ENCODE data around the gene KEL. TPM values are rescaled to one million over a fixed set of nuclear protein-coding genes. Genes with fewer than 3 reads are reported as not detected.

KEL gene
- total and polyA plus RNA-seq, 12 donors, result 0.04 to 1.3 (median 0.37) TPM; not detected in 3

GRCh38 chr7:142916508-142916907 is 45.7 kb downstream of the KEL start:
- 41 to 71% methylated on average over 2 of the region's 2 CpGs for WGBS, 2 donors
- Histone ChIP-seq H3K4me1 (no peaks in the 10 kb centered on the region), H3K27ac (no peak overlapping the region), H3K9me3 (no peaks in the 10 kb centered on the region), H3K27me3 (peaks cover 0 to 21% (median 6%) of the 10 kb centered on the region in 7 donors), H3K36me3 (no peaks in the 10 kb centered on the region), H3K4me3 (no peak overlapping the region)
- TF ChIP-seq CTCF (IDR thresholded peaks at IDR 0.05), result no peak
- intact Hi-C loops (cut with DNase I), result no loop called here
- DNase-seq (no peak), ATAC-seq (no peak)

- Histone ChIP-seq H3K9me3 (no peaks in the 10 kb centered on the region), H3K4me3 (no peak overlapping the region), H3K36me3 (no peaks in the 10 kb centered on the region), H3K27ac (no peak overlapping the region), H3K27me3 (peaks cover 0 to 25% (median 6%) of the 10 kb centered on the region in 7 donors), H3K4me1 (peaks cover 0 to 5% (median 0%) of the 10 kb centered on the region in 9 donors)
- no peak for TF ChIP-seq CTCF (IDR thresholded peaks at IDR 0.05)
- intact Hi-C loops (cut with DNase I), result no loop called here
- ATAC-seq (no peak), DNase-seq (no peak)
- 81 to 88% methylated on average over 8 of the region's 8 CpGs for WGBS, 2 donors
Observed at GRCh38 chr7:142915315-142915714, 46.8 kb downstream of the KEL start.

- TF ChIP-seq CTCF (IDR thresholded peaks at IDR 0.05), result no peak
- H3K27me3 ChIP-seq, result peaks cover 0 to 29% (median 6%) of the 10 kb centered on the region in 7 donors
- DNase-seq (no peak), ATAC-seq (no peak)
- H3K4me1 ChIP-seq, result peaks cover 0 to 16% (median 0%) of the 10 kb centered on the region in 9 donors
- intact Hi-C loops (cut with DNase I), result no loop called here
- H3K36me3 ChIP-seq, result no peaks in the 10 kb centered on the region
- 57 to 59% methylated on average over 1 of the region's 1 CpG for WGBS, 2 donors
- no peak overlapping the region for H3K27ac ChIP-seq
- no peak overlapping the region for H3K4me3 ChIP-seq
- no peaks in the 10 kb centered on the region for H3K9me3 ChIP-seq
Observed at GRCh38 chr7:142914121-142914520, 48.0 kb downstream of the KEL start.

GRCh38 chr7:142913566-142913965 is 48.6 kb downstream of the KEL start:
- no peak overlapping the region for H3K4me3 ChIP-seq
- H3K9me3 ChIP-seq, result no peaks in the 10 kb centered on the region
- intact Hi-C loops (cut with DNase I), result no loop called here
- DNase-seq, result no peak
- no peaks in the 10 kb centered on the region for H3K36me3 ChIP-seq
- peaks cover 0 to 21% (median 0%) of the 10 kb centered on the region in 9 donors for H3K4me1 ChIP-seq
- 73 to 76% methylated on average over 2 of the region's 2 CpGs for WGBS, 2 donors
- TF ChIP-seq CTCF (IDR thresholded peaks at IDR 0.05), result no peak
- no peak overlapping the region for H3K27ac ChIP-seq
- H3K27me3 ChIP-seq, result peaks cover 0 to 24% (median 5%) of the 10 kb centered on the region in 7 donors
- no peak for ATAC-seq

All from heart right ventricle (tissue), 16 donors.